HepG2 (cell line): ENCODE measurements around the gene VPS11. TPM values are rescaled to one million over a fixed set of nuclear protein-coding genes. Genes with fewer than 3 reads are reported as not detected.

ENCODE experiments used
- ATAC-seq: fragments of 200-7000 bp; cut with Tn5 transposase; 3 replicates; pipeline ENCODE4 v1.9.1; 2020; ENCODE audit warnings: mild to moderate bottlenecking, moderate library complexity
- BruUV-seq: library from RNA; stranded (reverse); fragments of 400-500 nt; replicated peaks from 2 replicates; lab custom pipeline; 2021; lab: Mats Ljungman, UMichigan
- CTCF ChIA-PET: fragments of 300-600 bp; formaldehyde crosslinking; extraction: SDS; loops from one replicate; lab custom pipeline; 2021; ENCODE audit warnings: low total read pairs, inconsistent platforms, low intra/inter-chr PET ratio; lab: Yijun Ruan, JAX
- POLR2A ChIA-PET: fragments of 350-600 bp; sonication (Branson Sonifier 250); formaldehyde crosslinking; loops from one replicate; lab custom pipeline; 2020; ENCODE audit warnings: antibody characterized with exemption, inconsistent platforms; lab: Yijun Ruan, JAX
- DNase-seq: peaks from one replicate; pipeline ENCODE4 v3.0.0-alpha.2; 2015; ENCODE audit warnings: low spot score
- FAIRE-seq: peaks from 3 replicates; lab custom pipeline; 2011; peaks lifted over from hg19 to GRCh38; lab: Jason Lieb, UNC
- H2AFZ ChIP-seq: one replicate; pipeline ENCODE4 v1.6.1; 2011; ENCODE audit warnings: low read length, inconsistent platforms
- H3K27ac ChIP-seq: fragments of 300-600 bp; 3 replicates; pipeline ENCODE4 v1.8.0; 2011; ENCODE audit warnings: mixed run types, mild to moderate bottlenecking, mixed read lengths, low read length, inconsistent platforms; ENCODE audit not compliant: insufficient read depth; ENCODE audit errors: extremely low read length
- H3K27me3 ChIP-seq, 2 experiments: fragments of 200-600 bp in 1 of 2; 2 replicates in 1 of 2; 3 replicates in 1 of 2; pipeline versions ENCODE4 v1.6.0 to v1.8.0; 2011; ENCODE audit warnings: low read length in 2 of 2, mild to moderate bottlenecking in 2 of 2, moderate library complexity in 2 of 2, inconsistent platforms in 1 of 2; ENCODE audit not compliant: insufficient read depth in 2 of 2, control insufficient read depth in 1 of 2
- H3K36me3 ChIP-seq, 2 experiments: fragments of 200-600 bp in 1 of 2; replicated peaks in 1 of 2; 2 replicates in 1 of 2; 3 replicates in 1 of 2; pipeline versions ENCODE4 v1.5.1 to v1.8.0; 2011; ENCODE audit warnings: low read length in 2 of 2, inconsistent platforms in 1 of 2; ENCODE audit not compliant: insufficient read depth in 2 of 2, control insufficient read depth in 1 of 2
- H3K4me1 ChIP-seq: 2 replicates; pipeline ENCODE4 v1.5.1; 2012; ENCODE audit warnings: low read length, inconsistent platforms; ENCODE audit not compliant: insufficient read depth
- H3K4me2 ChIP-seq: 2 replicates; pipeline ENCODE4 v1.6.0; 2011; ENCODE audit warnings: low read depth, low read length, inconsistent platforms
- H3K4me3 ChIP-seq, 3 experiments: fragments of 200-600 bp in 1 of 3; sonication (generic), shearing (Covaris generic) in 1 of 3; replicated peaks in 1 of 3; 2 replicates each; pipeline ENCODE4 v1.5.1; 2011 to 2016; ENCODE audit warnings: low read length in 3 of 3, inconsistent platforms in 2 of 3, low read depth in 2 of 3, mild to moderate bottlenecking in 2 of 3, control low read depth in 1 of 3, mixed read lengths in 1 of 3; ENCODE audit not compliant: insufficient read depth in 1 of 3
- H3K79me2 ChIP-seq: one replicate; pipeline ENCODE4 v1.6.1; 2011; ENCODE audit warnings: low read length, inconsistent platforms; ENCODE audit not compliant: insufficient read depth
- H3K9ac ChIP-seq: 2 replicates; pipeline ENCODE4 v1.6.0; 2011; ENCODE audit warnings: mild to moderate bottlenecking, low read depth, low read length, inconsistent platforms; ENCODE audit not compliant: insufficient read depth
- H3K9me3 ChIP-seq: 2 replicates; pipeline ENCODE4 v1.5.1; 2012; ENCODE audit warnings: mild to moderate bottlenecking, low read length
- H4K20me1 ChIP-seq: 2 replicates; pipeline ENCODE4 v1.6.0; 2011; ENCODE audit warnings: inconsistent platforms, mild to moderate bottlenecking, low read length, moderate library complexity; ENCODE audit not compliant: insufficient read depth
- CBX2 ChIP-seq, 2 experiments: fragments of 200-600 bp in 1 of 2; sonication (generic); formaldehyde crosslinking in 1 of 2; IDR thresholded peaks; 2 replicates each; pipeline versions ENCODE4 v1.7.0 to v1.8.1; 2018 to 2022; ENCODE audit warnings: low read depth in 2 of 2, low read length in 1 of 2, mild to moderate bottlenecking in 1 of 2, missing genetic modification reagents in 1 of 2
- CEBPB ChIP-seq: IDR thresholded peaks from 2 replicates; pipeline ENCODE4 v1.6.1; 2011; ENCODE audit warnings: low read depth, low read length, improper control_type of control experiment, borderline replicate concordance
- FOXA1 ChIP-seq, 2 experiments: fragments of 450-650 bp in 1 of 2; sonication (generic) in 1 of 2; formaldehyde crosslinking in 1 of 2; IDR thresholded peaks; 2 replicates each; pipeline versions ENCODE4 v1.4.0 to v1.6.1; 2016 to 2020; ENCODE audit warnings: missing genetic modification reagents in 1 of 2
- GTF2F1 ChIP-seq: fragments of 150-350 bp; IDR thresholded peaks from 2 replicates; pipeline ENCODE4 v1.6.1; 2014; ENCODE audit warnings: low read length
- HCFC1 ChIP-seq: fragments of 150-350 bp; IDR thresholded peaks from 2 replicates; pipeline ENCODE4 v1.6.1; 2014; ENCODE audit warnings: low read depth, low read length
- MAX ChIP-seq: IDR thresholded peaks from 2 replicates; pipeline ENCODE4 v1.6.1; 2012; ENCODE audit warnings: inconsistent platforms
- NBN ChIP-seq: fragments of 450-650 bp; conservative IDR thresholded peaks from 2 replicates; pipeline ENCODE4 v1.6.1; 2017
- NFATC3 ChIP-seq: sonication (generic); formaldehyde crosslinking; IDR thresholded peaks from 2 replicates; pipeline ENCODE4 v1.5.1; 2020; ENCODE audit warnings: mild to moderate bottlenecking, missing genetic modification reagents
- PLSCR1 ChIP-seq: sonication (generic); formaldehyde crosslinking; IDR thresholded peaks from 2 replicates; pipeline ENCODE4 v1.5.0; 2020; ENCODE audit warnings: missing genetic modification reagents, mild to moderate bottlenecking, borderline replicate concordance
- RXRB ChIP-seq: IDR thresholded peaks from 2 replicates; pipeline ENCODE4 v1.6.1; 2016; ENCODE audit warnings: borderline replicate concordance, missing genetic modification reagents, missing compliant biosample characterization
- TCF7L2 ChIP-seq: IDR thresholded peaks from 2 replicates; pipeline ENCODE4 v1.6.1; 2011; ENCODE audit warnings: mild to moderate bottlenecking, low read depth, low read length, moderate library complexity
- TP53 ChIP-seq: sonication (generic); formaldehyde crosslinking; conservative IDR thresholded peaks from 2 replicates; pipeline ENCODE4 v1.4.0; 2020; ENCODE audit warnings: missing genetic modification reagents
- ZFP1 ChIP-seq: IDR thresholded peaks from 2 replicates; pipeline ENCODE4 v1.6.1; 2016
- ZFP41 ChIP-seq: sonication (generic); formaldehyde crosslinking; IDR thresholded peaks from 2 replicates; pipeline ENCODE4 v1.4.0; 2020; ENCODE audit warnings: mild to moderate bottlenecking, missing genetic modification reagents, borderline replicate concordance
- ZKSCAN1 ChIP-seq: fragments of 150-350 bp; IDR thresholded peaks from 2 replicates; pipeline ENCODE4 v1.6.1; 2014; ENCODE audit warnings: low read length
- ZNF362 ChIP-seq: sonication (generic); formaldehyde crosslinking; IDR thresholded peaks from 2 replicates; pipeline ENCODE4 v1.4.0; 2020; ENCODE audit warnings: missing genetic modification reagents, mild to moderate bottlenecking, borderline replicate concordance
- WGBS: methylation state at CpG from one replicate; pipeline ENCODE4 v1.1.6; 2017; ENCODE audit warnings: low lambda C conversion rate; 5-methylcytosine and 5-hydroxymethylcytosine counted together
- in situ Hi-C: cut with HindIII; loops from 2 replicates; pipeline ENCODE4 v1.10.0; 2017; ENCODE audit warnings: low pct_unique_long_range_greater_than_20kb; ENCODE audit not compliant: extremely low pct_ligation_motif_present
- intact Hi-C: fragments of 100-400 bp; cut with micrococcal nuclease; formaldehyde crosslinking; loops from one replicate; pipeline ENCODE4 v1.10.0; 2022; ENCODE audit not compliant: unreplicated experiment
- polyA plus RNA-seq, 8 experiments: library from polyadenylated mRNA; depleted of rRNA in 3 of 8; stranded (reverse) in 7 of 8; unstranded in 1 of 8; fragments of >200 nt; fragmentation: Illumina TruSeq in 4 of 8; extraction: Trizol in 4 of 8; gene quantifications; 2 replicates each; pipeline versions ENCODE4 v1.2.1 to v1.2.3, GENCODE V29; 2011 to 2016; ENCODE audit warnings: low read depth in 4 of 8, missing spikeins in 1 of 8, mixed read lengths in 1 of 8; ENCODE audit not compliant: insufficient read depth in 1 of 8
- total RNA-seq, 5 experiments: library from RNA; depleted of rRNA; stranded (reverse); fragments of >200 nt; fragmentation: Illumina TruSeq; extraction: Trizol; gene quantifications; 2 replicates each; pipeline ENCODE4 v1.2.3, GENCODE V29; 2016; ENCODE audit warnings: low read depth in 1 of 5
- TF ChIP-seq, protein P1 (sequence below): sonication (generic); formaldehyde crosslinking; IDR thresholded peaks from 2 replicates; pipeline ENCODE4 v1.8.1; 2023; ENCODE audit warnings: missing genetic modification reagents, mild to moderate bottlenecking, borderline replicate concordance
- TF ChIP-seq, protein P2 (sequence below): sonication (generic); formaldehyde crosslinking; IDR thresholded peaks from 2 replicates; pipeline ENCODE4 v1.5.0; 2020; ENCODE audit warnings: mild to moderate bottlenecking, missing genetic modification reagents

VPS11 gene
- total and polyA plus RNA-seq, 2 of the 13 experiments (the other 11 are each of a cell fraction or from before 2014, with no cell fraction given): 13.7 to 21.6 TPM

- peak within 1 kb of the TSS; percentile 93 for H3K9ac ChIP-seq
- intact Hi-C loops (loop anchor here (1.0 kb wide), 1 partner anchor 39 kb away; the partner anchor contains the start of gene HYOU1), in situ Hi-C loops (no loop called here)
- no peaks in the 10 kb centered on the region for H3K9me3 ChIP-seq
- FAIRE-seq (peak; percentile 71), ATAC-seq (peak; percentile 88), DNase-seq (peak; percentile 93)
- 0% methylated on average over 26 of the region's 63 CpGs for WGBS
- CTCF ChIA-PET: no interaction called here
- POLR2A ChIA-PET: interaction anchor here (0.6 to 6.9 kb wide), 18 partner anchors 10 to 397 kb away, joined by 3 to 66 read pairs (median 5); partner anchors contain the start of genes C2CD2L, CENATAC, DPAGT1 and HINFP
- peaks cover 0 to 4% of the 10 kb centered on the region in 2 experiments; a peak in 2 of 5 replicates for H3K27me3 ChIP-seq
- peaks cover 55% of the 10 kb centered on the region for H3K79me2 ChIP-seq
- H3K27ac ChIP-seq: peak within 1 kb of the TSS; percentile 93
- no peak within 1 kb of the TSS for H2AFZ ChIP-seq
- H3K4me2 ChIP-seq: peak within 1 kb of the TSS; percentile 91
- peaks cover 60% of the 10 kb centered on the region for H3K4me1 ChIP-seq
- peaks cover 3 to 33% of the 10 kb centered on the region in 2 experiments for H3K36me3 ChIP-seq
- peak within 1 kb of the TSS; percentile 72 to 99 (median 93) for H3K4me3 ChIP-seq
- no TSS peak for BruUV-seq
- H4K20me1 ChIP-seq: peaks cover 17% of the 10 kb centered on the region
- TF ChIP-seq ZNF362 (CRISPR knock-in tag) (no peak; the same call in 1 of the 2 replicates), ZFP1 (CRISPR knock-in tag) (peak; percentile 10; the same call in 1 of the 2 replicates), FOXA1 (IDR thresholded peaks at IDR 0.05) (no peak), FOXA1 (CRISPR knock-in tag; IDR thresholded peaks at IDR 0.05) (peak; percentile 38; the same call in 1 of the 2 replicates), ZKSCAN1 (no peak), CEBPB (no peak), RXRB (CRISPR knock-in tag) (peak; percentile 64), CBX2 (IDR thresholded peaks at IDR 0.05; ENCODE audit: low read depth, low read length) (no peak), CBX2 (CRISPR knock-in tag; IDR thresholded peaks at IDR 0.05; ENCODE audit: low read depth) (no peak), TCF7L2 (no peak), MAX (peak; percentile 79), ZFP41 (CRISPR knock-in tag) (0 out of 2 replicates have a peak, but pooled peaks have one; percentile 42), GTF2F1 (no peak; the same call in 1 of the 2 replicates), NFATC3 (CRISPR knock-in tag) (no peak), PLSCR1 (CRISPR knock-in tag) (no peak), TP53 (no peak), HCFC1 (peak; percentile 66; the same call in 1 of the 2 replicates), NBN (no peak)
- TF ChIP-seq, protein P1, sequence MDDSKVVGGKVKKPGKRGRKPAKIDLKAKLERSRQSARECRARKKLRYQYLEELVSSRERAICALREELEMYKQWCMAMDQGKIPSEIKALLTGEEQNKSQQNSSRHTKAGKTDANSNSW: peak; percentile 90; the same call in 1 of the 2 replicates
- TF ChIP-seq, protein P2, sequence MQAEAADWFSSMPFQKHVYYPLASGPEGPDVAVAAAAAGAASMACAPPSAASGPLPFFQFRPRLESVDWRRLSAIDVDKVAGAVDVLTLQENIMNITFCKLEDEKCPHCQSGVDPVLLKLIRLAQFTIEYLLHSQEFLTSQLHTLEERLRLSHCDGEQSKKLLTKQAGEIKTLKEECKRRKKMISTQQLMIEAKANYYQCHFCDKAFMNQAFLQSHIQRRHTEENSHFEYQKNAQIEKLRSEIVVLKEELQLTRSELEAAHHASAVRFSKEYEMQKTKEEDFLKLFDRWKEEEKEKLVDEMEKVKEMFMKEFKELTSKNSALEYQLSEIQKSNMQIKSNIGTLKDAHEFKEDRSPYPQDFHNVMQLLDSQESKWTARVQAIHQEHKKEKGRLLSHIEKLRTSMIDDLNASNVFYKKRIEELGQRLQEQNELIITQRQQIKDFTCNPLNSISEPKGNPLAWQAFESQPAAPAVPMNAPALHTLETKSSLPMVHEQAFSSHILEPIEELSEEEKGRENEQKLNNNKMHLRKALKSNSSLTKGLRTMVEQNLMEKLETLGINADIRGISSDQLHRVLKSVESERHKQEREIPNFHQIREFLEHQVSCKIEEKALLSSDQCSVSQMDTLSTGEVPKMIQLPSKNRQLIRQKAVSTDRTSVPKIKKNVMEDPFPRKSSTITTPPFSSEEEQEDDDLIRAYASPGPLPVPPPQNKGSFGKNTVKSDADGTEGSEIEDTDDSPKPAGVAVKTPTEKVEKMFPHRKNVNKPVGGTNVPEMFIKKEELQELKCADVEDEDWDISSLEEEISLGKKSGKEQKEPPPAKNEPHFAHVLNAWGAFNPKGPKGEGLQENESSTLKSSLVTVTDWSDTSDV (CRISPR knock-in tag): no peak
These were observed 49.3 kb upstream of the VPS11 start, which contains the start of the genes RPS25 and TRAPPC4 for GRCh38 chr11:119018074-119018938. RPS25 (minus strand) TSS chr11:119018343; CDS start chr11:119018284, 59 bp downstream. TRAPPC4 (plus strand) TSS chr11:119018766; CDS start chr11:119018796, 30 bp downstream.
